Prostate gland (tissue), 2 donors: Measurements from ENCODE around the gene SEPTIN1.

Experiments used
- CTCF ChIP-seq, 4 experiments: fragments of 200-600 bp in 2 of 4; fragments of 450-650 bp in 2 of 4; sonication (generic) in 2 of 4; IDR thresholded peaks; 1 replicate in 3 of 4; 2 replicates in 1 of 4; pipeline ENCODE4 v1.5.1; 2016 to 2019; ENCODE audit warnings: antibody characterized with exemption in 4 of 4, mild to moderate bottlenecking in 2 of 4, moderate library complexity in 2 of 4
- POLR2A ChIP-seq: fragments of 450-650 bp; IDR thresholded peaks from one replicate; pipeline ENCODE4 v1.6.1; 2016; ENCODE audit warnings: antibody characterized with exemption, mild to moderate bottlenecking

GRCh38 chr16:30372725-30373124 is 9.6 kb downstream of the SEPTIN1 start:
- TF ChIP-seq CTCF (IDR thresholded peaks at IDR 0.05) = no peak
- TF ChIP-seq POLR2A = no peak
